CD4-positive, alpha-beta T cell treated with Interleukin-10 for 1 hour (primary cell): ENCODE measurements around the gene GLS.
"Not testable (repeated sequence)": the region's sequence is repeated elsewhere in the genome, so short reads cannot be mapped to it uniquely, and the experiment has no call there.

Experiments
- DNase-seq: peaks from one replicate; pipeline ENCODE4 v3.0.0-alpha.2; 2020

The GLS gene

DNA sequence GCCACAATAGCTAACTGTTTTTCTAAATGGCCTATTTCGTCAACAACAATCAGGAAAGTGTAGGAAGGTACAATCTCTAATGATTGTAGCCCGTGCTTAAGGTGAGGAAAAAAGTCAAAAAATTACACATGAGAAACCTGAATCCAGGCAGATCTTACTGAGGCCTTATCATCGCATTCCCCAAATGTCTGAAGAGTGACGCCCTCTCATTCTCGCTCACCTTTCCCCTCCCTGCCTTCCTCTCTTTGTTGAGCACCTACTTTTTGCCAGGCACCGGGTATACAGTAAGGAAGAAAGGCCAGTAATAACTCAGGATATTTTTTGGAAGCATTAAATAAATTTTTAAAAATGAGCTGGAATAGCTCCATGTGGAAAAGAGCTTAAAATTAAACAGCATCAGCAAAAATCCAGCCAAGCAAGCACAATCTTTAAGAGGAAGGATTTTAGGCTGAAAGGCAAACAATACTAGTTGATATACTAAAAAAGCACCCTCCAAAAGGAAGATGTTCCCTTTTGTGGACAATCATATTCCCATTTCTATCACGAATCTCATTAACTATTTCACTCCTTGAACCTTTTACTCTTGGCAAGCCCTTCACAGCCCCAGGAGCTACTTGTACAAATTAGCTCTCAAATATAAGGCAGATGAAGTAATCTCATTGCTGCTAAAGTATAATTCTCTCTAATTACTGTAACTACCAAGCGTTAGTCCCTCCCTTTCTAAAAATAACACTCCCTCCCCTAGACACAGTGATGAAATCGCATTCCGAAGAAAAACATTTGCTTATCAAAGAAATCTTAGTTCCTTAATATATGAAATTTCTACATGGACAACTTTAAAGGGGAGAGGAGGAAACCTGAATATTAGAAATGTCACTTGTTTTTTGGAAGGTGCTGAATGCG is 93.4 kb downstream of the GLS start:
- DNase-seq, result no peak

DNA sequence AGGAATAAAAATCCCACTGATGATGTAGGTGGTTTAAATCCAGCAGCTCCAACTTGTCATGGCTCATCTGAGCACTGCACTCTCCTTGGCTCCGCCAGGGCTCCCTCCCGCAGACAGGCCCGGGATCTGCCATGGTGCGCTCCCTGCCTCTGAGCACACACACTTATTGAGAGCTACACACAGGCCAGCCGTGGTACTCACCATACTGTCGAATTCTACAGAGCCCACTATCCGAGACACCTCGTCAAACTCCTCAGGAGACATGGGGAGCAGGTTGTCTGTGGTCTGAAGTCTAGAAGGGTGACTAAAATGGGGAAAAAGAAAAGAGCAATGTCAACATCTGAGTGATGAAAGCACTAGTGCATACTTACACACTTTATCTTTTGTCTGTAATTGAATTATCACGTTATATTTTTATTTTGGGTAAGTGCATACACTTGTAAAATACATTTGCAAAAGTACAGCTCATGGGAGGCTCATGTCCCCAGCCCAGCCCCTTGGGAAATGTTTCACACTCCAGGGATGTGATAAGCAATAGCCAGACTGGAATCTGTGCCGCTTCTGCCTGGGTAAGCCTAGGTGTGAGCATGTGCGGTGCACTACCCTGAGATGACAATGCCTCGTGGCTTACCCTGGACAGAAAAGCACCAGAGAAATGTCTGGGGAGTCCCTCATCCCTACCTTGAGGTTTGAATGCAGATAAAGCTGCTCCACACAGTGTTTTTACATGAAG is 94.2 kb downstream of the GLS start:
- DNase-seq, result no peak

DNA sequence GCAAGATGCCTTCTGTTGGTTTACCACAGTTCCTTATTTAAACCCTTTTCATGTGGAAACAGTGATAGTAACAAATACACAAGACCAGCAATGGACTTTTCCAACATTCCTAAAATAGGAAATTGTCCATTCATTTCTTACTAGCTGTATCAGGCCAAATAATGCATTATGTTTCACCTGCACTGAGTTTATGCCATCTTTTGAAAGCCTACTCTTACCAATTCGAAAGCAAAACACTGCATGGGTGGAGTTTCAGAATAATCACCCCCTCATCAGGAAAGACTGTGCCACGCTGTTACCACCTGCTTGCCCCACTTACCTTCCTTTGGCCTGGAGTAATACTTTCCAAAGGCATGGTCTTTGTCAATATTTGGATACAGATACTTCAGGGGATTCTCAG is 95.9 kb downstream of the GLS start:
- no peak for DNase-seq

DNA sequence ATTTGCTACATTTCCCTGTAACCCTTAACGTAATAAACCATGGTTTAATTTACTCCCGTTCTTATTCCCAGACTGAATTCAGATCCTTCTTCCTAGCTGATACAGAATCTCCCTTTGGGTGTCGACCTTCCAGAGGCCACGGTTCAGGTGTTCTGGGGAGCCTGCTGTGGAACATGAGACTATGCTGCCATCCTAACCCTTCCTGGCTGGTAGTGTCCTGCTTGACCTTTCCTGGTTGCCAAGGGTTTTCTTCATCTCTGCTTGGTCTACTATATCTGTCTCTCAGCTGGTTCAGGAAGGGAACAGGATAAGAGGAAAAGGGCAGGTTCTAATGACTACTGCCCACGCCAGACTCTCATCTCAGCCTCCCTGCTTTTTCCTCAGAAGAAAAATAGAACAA is 96.9 kb downstream of the GLS start:
- DNase-seq, result no peak

DNA sequence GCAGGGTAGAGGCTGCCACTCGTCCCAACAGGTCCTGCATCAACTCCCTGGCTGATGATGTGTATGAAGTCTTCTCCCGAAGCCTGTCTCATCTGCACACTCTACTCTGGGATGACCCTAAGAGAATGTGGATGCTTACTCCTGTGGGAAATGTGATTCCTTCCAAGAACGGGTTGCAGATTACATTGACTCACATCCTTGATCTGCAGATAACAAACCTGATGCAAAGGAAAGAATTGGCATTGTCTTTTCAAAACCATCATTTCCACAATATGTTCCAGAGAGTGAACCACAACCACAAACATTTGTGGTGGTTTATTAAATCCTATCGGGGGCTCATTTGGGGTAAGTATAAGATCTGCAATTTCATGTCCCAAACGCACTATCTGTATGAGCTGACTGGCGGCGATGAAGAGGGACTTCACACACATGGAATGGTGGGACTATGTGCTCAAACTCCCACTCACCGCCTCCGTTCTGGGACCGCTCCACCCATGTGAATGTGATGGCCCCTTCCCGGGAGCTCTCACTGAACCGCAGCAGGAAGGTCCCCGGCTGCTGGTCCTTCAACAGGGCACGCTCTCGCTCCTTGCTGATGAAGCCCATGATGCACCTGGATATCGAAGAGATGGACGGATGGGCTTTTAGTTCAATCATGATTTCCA is 97.9 kb downstream of the GLS start:
- no peak for DNase-seq

DNA sequence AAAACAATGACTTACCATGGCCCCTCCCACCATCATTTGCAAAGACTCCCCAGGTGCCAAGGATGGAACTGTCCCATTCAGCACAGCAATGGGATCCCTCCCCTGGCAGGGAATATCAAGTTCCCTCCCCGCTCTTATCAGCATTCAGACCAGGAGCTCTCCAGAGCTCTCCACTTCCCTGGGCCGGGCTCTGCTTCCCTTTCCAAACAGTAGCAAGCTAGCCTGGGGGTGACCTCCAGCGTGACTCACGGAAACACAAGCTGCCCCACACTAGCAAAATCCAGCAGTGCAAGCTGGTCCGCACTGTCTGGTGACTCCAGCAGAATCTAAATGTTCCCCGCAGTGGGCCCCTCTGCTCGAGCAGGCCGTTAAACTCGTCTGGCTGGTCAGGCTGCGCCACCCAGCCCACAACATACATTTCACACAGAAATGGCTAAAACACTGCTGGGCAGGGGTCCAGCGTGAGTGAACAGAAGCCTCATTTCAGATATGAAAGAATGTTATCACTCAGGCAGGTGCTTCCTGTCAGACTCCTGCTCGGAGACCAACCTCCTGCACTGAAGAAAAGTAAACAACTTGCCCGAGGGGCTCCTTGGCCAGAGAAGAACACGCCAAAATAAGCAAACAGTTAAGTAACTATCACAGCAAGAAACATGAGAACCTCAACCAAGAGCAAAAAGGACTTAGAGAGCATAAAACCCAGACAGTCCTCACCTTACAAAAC is 99.4 kb downstream of the GLS start:
- DNase-seq, result no peak

DNA sequence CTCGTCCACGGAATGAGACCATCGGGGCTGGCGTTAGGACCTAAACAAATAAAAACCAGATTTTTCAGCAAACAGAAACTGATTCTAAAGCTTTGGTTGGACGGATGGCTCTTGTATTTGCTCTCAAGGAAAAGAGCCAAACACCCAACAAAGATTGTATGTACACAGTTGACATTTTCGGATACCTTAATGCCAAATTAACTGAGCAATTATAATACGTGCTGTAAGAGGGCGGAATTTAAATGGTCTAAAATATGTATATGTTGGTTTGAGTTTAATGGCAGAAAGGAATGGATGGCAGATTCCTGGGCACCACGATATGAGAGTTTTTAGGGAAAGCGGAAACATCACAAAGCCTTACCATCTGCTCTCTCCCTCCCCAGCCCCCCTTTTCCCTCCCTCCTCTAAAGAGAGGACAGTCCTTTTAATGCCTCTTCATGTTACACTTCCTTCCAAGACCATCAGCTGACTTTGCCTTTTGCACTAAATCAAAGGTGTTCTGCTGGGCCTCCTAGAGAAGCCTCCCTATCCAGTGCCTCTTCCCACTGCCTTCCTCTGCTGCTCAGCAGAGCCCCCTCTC is 100.1 kb downstream of the GLS start:
- DNase-seq, result no peak

DNA sequence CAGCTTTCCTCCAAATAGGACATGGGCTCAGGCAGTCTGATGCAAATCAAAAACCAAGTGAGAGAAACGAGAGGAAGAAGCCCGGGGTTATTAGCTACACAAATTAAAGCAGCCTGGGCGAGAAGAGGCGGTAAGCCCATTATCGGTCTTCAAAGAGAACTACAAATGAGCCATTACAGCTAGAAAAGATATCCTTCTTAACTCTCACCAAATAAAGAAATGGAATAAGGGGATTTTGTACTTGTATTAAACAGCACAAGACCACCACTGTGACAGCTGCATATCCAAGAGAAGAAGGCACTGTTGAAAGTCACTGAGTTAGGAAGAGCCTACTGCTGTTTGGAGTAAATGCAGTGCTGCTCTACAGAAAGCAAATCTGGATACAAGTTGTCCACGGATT is 100.7 kb downstream of the GLS start:
- DNase-seq, result no peak

DNA sequence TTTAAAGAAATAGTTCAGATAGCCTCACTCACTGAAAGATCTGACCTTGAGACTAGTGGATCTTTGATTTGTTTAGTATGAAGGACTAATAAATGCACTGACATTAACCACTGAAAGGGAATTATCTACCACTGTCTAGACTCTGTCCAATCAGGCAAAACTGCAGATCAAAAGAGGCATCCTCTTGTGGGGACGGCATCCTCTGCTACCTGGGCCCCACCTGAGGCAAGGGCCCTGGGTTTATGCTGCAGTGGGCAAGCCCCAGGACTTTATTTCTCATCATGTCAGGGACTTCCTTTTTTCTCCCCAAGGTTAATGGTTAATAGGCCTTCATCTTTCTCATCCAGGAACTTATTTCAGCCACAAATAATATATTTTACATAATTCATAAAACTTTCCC is 101.1 kb downstream of the GLS start:
- no peak for DNase-seq

DNA sequence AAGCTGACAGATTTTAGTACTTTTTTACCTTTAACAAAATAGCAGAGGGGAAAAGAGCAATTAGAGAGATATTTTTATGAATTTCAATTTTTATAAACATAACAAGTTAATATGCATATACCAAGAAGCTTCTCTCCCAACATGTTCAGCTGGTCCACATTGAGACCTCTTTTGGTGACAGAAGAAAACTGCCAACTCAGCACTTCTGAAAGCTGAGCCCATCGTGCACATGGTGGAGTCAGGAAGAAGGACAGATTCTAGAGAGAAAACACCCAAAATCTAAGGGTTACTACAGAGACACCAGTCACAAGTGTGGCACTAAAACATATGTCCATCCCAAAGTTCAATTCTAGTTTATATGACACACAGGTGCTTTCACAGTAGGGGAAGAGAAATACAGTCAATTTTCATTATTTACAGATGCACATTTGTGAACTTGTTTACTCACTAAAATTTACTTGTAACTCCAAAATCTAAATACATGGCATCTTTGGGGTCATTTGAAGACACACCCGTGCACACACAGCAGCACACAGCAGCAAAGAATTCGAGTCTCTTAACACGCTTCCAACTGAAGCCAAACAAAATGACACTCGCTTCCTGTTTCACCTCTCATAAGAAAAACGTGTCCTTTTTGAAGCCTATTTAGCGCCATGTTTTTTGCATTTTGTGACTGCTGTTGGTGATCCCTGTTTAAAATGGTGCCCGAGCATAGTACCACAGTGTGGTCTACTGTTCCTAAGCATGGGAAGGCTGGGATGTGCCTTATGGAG is 101.8 kb downstream of the GLS start:
- no peak for DNase-seq

DNA sequence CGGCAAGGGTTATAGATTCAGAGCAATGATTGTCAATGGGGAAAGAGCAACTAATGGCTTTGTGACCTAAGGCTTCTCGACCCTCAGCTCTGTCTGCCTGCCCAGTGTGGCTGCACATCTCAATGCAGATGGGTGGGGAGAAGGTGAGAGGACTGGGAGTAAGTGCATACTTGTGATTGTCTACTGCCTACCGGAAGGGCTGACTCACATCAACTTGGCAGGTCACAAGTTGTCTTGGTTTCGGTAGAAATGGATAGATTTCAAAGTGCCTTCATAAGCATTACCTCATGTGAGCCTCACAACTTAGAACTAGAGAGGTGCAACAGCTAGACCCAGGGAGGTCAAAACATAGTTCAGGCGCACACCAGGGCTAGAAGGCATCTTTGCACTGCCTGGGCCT is 104.0 kb downstream of the GLS start:
- DNase-seq, result no peak

DNA sequence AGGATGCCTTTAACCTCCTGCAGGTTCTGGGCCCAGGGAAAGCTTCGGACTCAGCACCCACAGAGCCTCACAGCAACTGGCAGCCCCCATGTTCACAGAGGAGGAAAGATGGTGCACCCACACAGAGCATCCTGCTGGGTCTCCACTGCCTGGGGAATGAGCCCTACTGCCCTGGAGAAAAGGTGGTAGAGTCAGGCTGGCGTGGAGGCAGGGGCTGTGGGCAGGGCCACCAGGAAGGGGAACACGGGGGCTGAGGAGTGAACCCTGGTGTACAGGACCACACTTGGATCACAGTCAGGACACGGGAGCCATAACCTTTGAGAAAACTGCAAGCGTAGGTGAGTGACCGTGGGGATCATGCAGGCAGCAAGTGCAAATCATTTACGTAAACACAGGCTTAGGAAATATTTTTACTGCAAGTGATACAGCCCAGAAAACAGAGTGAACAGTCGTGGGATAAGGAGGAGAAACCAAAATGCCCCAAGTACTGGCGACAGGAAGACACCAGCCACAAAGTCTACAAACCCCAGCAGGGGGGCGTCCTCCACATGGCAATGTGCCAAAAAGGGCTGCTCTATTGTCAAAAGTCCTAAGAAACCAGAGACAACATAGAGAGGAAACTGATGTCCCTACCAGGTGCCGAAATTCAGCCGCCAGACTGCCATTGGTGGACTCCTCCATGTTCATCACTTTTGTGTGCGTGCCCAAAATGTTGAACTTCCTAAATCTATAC is 105.8 kb downstream of the GLS start:
- no peak for DNase-seq

DNA sequence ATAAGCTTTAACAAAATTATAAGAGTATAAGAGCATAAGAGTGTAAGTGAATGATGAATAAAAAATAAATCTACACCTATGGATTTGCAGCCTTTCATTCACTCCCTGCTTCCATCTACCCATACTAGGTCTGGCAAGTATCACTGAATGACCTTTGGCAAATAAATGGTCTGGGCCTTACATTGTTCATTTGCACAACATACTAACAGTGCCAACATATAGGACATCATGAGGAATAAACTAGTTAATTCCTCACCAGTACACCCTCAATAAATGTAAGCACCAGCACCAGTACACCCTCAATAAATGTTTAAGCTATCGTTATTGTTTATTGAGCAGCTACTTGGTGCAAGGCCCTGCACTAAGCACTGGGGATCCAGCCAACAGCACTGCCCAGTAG is 106.5 kb downstream of the GLS start:
- DNase-seq, result no peak

DNA sequence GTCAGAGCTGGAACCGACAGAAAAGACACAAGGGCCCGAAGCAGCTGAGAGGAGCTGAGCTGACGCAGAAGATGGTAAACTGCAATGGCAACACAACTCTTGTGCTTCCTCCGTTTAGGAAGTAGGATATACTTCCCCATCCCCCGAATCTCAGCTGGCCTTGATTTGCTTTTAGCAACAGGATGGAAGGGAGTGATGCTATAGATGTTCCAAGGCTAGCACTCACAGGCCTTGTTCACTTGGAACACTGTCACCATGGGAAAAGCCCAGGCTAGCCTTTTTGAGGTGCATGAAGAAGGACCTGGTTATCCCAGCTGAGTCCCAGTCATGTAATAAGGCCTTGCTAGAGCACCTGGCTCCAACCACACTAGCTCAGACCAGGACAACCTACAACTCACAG is 107.3 kb downstream of the GLS start:
- no peak for DNase-seq

DNA sequence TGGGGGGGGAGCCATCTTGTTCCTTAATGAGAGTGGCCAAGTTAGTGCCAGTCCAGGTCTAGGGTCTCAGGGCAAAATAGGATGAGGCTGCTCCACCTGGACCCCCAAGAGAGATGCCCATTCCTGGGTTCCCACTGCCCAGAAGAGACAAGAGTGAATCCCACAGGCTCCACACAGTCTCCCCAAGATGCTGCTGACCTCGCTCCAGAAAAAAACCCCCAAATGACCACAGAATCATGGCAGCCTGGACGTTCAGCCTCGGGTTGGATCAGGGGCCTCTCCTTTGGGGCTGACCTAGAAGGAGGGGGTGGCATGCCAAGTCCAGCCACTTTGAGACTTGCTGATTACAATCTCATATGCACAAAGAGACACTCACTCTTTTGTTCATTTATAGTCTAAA is 108.3 kb downstream of the GLS start:
- no peak for DNase-seq

DNA sequence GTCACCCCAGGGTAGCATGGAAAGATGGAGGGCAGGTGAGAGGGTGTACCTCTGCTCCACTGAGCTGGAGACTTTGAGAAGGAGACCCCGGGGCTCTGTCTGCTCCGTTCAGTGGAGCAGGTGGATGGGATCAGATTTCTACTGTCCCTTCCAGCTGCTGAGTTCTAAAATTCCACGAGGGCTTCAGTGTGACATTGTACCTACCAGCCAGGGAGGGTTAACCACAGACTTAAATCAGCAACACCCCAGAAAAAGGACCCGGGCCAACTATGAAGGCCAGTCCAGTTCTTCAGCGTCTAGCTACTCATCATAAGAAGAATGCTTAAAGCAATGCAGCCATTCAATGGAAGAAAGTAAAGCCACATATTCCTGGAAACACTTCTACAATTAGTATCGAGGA is 109.5 kb downstream of the GLS start:
- DNase-seq, result no peak

DNA sequence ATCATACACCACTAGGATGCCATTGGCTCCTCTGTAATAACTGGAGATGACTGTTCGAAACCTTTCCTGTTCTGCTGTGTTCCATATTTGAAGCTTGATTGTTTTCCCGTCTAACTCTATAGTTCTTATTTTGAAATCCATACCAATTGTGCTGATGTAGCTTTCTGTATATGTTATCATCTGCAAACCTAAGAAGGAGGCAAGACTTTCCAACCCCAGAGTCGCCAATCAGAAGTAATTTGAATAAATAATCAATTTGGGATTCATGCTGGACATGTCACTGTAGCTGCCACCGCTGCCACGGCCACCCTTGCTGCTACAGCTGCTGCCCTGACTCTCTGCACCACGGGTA is 112.6 kb downstream of the GLS start:
- no peak for DNase-seq

DNA sequence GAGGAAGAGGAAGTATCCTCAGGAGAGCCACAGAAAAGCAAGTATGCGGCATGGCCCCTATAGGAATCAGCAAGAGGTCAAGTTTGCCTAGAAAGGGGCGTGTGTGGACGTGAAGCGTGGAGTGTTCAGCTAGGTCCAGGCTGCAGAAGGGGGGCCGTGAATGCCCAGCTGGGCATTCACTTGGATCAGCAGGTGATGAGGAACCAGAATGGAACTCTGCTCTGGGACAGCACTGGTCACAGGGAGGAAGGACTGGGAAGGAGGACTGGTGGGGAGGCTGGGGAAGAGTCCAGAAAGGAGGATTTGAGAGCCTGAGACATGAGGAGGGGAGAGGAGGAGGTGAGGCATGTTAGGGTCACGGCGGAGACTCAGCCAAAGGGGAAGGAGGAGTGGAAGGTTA is 113.5 kb downstream of the GLS start:
- no peak for DNase-seq

DNA sequence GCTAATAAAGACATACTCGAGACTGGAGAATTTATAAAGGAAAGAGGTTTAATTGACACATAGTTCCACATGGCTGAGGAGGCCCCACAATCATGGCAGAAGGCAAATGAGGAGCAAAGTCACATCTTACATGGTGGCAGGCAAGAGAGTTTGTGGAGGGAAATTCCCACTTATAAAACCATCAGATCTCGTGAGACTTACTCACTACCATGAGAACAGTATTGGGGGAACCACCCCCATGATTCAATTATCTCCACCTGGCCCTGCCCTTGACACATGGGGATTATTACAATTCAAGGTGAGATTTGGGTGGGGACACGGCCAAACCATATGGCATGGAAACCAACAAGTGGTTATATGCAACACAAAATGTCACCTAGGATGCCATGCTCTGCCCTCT is 114.7 kb downstream of the GLS start:
- not testable (repeated sequence) for DNase-seq

DNA sequence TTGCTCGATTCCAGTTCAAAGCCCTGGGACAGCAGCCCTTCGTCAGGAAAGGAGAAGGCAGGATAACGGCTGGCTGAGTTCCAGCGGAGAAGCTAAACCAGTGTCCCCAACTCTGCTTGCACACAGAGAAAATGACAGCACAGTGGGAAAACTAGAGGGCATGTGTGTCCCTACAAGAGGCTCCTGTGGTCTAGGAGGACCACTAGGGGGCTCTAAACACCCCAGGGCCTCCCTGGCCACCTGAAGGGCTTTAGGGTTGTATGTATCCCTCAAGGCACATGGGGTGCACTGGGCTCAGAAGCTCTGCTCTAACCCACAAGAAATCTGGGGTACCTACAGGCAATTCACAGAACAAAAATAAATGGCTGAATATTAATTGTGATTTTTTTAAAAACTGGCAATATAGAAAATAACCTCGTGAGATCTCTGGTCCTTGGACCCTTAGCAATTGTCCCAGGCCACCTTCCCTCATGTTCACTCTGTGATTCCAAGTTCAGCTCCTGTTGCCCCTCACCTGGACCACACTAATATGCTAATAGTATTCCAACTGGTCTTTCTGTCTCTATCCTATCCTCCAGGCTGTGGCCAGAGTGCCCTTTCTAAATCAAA is 115.8 kb downstream of the GLS start:
- DNase-seq, result peak; percentile 55

DNA sequence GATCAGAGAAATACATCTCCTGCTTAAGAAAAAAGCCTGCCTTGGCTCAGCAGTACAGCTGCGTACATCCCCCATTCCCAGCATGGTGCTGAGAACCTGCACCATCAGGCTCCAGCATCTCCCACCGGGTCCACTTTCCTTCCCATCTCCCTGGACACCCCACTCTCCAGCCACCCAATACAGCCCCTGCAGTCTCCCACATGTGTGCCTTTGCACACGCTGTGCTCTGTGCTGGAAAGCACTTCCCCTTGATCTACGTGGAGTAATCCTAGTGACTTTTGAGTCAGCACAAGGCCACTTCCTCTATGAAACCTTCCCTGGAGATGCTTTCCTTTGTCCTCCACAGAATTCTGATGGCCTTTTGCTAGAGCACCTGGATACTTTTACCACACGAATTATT is 116.3 kb downstream of the GLS start:
- DNase-seq, result no peak
